SJSA1 (cell line): ENCODE results near the gene RNASEL. TPM values are rescaled to one million over a fixed set of nuclear protein-coding genes. Genes with fewer than 3 reads are reported as not detected.
"Not testable (repeated sequence)": the region's sequence is repeated elsewhere in the genome, so short reads cannot be mapped to it uniquely, and the experiment has no call there.

ENCODE experiments used
- DNase-seq, 2 experiments: peaks; one replicate each; pipeline ENCODE4 v3.0.0-alpha.2; 2015 to 2020; ENCODE audit warnings: low spot score in 2 of 2, low read depth in 1 of 2
- H3K27ac ChIP-seq: fragments of 250-450 bp; sonication (Bioruptor Pico); 2 replicates; pipeline ENCODE4 v1.5.1; 2020; ENCODE audit warnings: mild to moderate bottlenecking, moderate library complexity
- H3K27me3 ChIP-seq: fragments of 250-450 bp; sonication (Bioruptor Pico); replicated peaks from 2 replicates; pipeline ENCODE4 v1.5.1; 2020; ENCODE audit warnings: mild to moderate bottlenecking, moderate library complexity
- H3K36me3 ChIP-seq: fragments of 250-450 bp; sonication (Bioruptor Pico); 2 replicates; pipeline ENCODE4 v1.5.1; 2020; ENCODE audit warnings: mild to moderate bottlenecking
- H3K4me1 ChIP-seq: fragments of 250-450 bp; sonication (Bioruptor Pico); replicated peaks from 2 replicates; pipeline ENCODE4 v1.6.1; 2021; ENCODE audit warnings: mild to moderate bottlenecking
- H3K4me3 ChIP-seq: fragments of 250-450 bp; sonication (Bioruptor Pico); 2 replicates; pipeline ENCODE4 v1.5.1; 2020; ENCODE audit warnings: mild to moderate bottlenecking
- H3K9me3 ChIP-seq: fragments of 250-450 bp; sonication (Bioruptor Pico); replicated peaks from 2 replicates; pipeline ENCODE4 v1.5.1; 2020; ENCODE audit warnings: mild to moderate bottlenecking
- total RNA-seq: library from RNA; depleted of rRNA; stranded (reverse); fragments of >200 nt; shearing (Covaris generic); gene quantifications from 2 replicates; pipeline ENCODE4 v1.2.3, GENCODE V29; 2014; rRNA removed

The RNASEL gene
- total RNA-seq, 1 experiment from 2014 or later = 11.5 TPM

DNA sequence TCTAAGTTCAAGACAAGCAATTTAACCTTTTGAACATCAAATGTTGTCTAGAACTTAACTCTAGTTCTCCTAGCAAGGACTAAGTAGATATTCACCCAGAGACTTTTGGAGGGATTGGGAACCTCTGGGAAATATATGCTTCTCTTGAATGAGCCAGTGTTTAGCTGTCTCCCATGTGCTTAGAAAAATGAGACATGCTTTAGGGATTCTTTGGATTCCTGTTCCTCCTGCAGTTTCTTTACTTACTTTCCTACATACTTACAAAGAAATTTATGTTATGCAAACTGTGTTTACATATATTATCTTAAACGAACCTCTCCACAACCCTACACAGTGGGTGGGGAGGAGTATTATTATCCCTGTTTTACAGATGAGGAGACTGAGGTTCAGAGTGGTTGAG, 39.2 kb downstream of the RNASEL start:
- DNase-seq = no peak
- H3K9me3 ChIP-seq = no peaks in the 10 kb centered on the region
- no peaks in the 10 kb centered on the region for H3K27me3 ChIP-seq
- no peak overlapping the region for H3K27ac ChIP-seq
- no peaks in the 10 kb centered on the region for H3K4me1 ChIP-seq
- no peaks in the 10 kb centered on the region for H3K36me3 ChIP-seq
- H3K4me3 ChIP-seq = no peak overlapping the region

DNA sequence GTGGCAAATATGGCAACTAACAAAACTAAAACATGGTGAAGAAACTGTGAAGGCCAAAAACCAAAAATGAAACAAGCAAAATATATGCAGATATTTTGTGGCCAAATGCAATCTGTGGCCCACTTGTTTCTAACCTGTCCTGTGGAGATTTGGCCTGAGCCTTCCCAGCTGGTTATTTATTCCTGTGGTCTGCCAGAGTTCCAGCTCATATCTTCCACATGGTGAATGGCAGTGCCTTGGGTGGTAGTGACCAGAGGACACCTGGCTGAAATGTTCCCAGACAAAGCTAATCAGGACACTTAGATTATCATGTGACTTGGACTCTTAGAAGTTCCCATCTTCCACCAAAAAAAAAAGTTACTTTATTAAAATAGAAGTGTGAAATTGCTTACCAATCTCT, 39.7 kb downstream of the RNASEL start:
- Histone ChIP-seq H3K9me3 (no peaks in the 10 kb centered on the region), H3K27me3 (no peaks in the 10 kb centered on the region), H3K27ac (no peak overlapping the region), H3K4me3 (no peak overlapping the region), H3K36me3 (no peaks in the 10 kb centered on the region), H3K4me1 (no peaks in the 10 kb centered on the region)
- DNase-seq = no peak

DNA sequence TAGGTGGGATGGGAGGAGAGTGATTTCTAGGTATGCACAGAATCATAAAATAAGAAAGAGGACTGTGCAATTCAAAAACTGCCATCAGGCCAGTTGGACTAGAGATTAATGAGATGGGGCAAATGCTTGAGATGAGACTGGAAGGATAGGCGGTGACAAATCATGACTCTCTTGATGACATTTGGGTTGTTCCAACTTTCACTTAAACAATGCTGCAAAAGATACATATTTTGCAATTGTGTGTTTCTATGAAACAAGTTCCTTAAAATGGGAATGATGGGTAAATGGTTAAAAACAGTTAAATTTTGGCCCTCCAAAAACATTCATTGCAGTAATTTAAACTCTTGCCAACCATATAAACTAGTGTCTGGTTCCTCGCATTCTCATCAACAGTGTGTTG, 55.2 kb downstream of the RNASEL start:
- H3K9me3 ChIP-seq = no peaks in the 10 kb centered on the region
- H3K4me1 ChIP-seq = no peaks in the 10 kb centered on the region
- no peak overlapping the region for H3K27ac ChIP-seq
- no peaks in the 10 kb centered on the region for H3K36me3 ChIP-seq
- no peaks in the 10 kb centered on the region for H3K27me3 ChIP-seq
- no peak overlapping the region for H3K4me3 ChIP-seq
- no peak for DNase-seq

DNA sequence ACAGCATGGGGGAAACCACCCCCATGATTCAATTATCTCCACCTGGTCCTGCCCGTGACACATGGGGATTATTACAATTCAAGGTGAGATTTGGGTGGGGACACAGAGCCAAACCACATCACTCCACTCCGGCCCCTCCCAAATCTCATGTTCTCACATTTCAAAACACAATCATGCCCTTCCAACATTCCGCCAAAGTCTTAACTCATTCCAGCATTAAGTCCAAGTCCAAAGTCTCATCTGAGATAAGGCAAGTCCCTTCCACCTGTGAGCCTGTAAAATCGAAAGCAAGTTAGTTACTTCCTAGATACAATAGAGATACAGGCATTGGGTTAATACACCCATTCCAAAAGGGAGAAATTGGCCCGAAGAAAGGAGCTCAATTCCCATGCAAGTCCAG, 60.9 kb downstream of the RNASEL start:
- H3K27me3 ChIP-seq, H3K4me3 ChIP-seq, H3K36me3 ChIP-seq, H3K27ac ChIP-seq, H3K9me3 ChIP-seq, H3K4me1 ChIP-seq, DNase-seq: not testable (repeated sequence)

DNA sequence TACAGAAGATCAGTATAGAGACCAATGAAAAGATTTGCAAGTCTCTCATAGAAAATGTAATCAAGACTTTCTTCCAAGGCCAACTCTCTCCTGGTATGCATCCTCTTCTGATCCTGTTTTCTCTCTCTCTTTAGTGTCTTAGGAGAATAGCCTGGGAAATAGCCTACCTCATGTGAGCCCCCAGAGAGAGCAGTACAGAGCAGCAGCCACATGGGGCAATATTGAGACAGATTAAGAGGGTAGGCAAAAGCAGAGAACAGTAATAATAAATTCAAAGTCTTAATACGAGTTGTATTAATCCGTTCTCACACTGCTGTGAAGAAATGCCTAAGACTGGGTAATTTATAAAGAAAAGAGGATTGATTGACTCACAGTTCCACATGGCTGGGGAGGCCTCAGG, 61.4 kb downstream of the RNASEL start:
- no peaks in the 10 kb centered on the region for H3K27me3 ChIP-seq
- DNase-seq = no peak
- no peak overlapping the region for H3K27ac ChIP-seq
- no peaks in the 10 kb centered on the region for H3K4me1 ChIP-seq
- no peak overlapping the region for H3K4me3 ChIP-seq
- H3K36me3 ChIP-seq = no peaks in the 10 kb centered on the region
- H3K9me3 ChIP-seq = peaks cover 3% of the 10 kb centered on the region; the same call in 1 of the 2 replicates

DNA sequence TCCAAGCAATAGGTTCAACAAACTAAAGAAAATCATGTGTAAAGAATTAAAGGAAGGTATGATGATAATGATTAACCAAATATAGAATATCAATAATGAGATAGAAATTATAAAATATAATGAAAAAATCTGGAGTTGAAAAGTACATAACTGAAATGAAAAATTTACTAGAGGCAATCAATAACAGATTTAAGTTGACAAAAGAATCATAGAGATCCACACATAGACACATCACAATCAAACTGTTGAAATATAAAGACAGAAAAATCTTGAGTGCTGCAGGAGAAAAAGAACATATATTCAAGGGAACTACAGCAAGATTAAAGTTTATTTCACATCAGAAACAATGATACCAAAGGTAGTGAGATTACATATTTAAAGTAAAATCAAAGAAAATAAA, 63.7 kb downstream of the RNASEL start:
- H3K27me3 ChIP-seq = no peaks in the 10 kb centered on the region
- H3K36me3 ChIP-seq = no peaks in the 10 kb centered on the region
- no peak overlapping the region for H3K27ac ChIP-seq
- H3K9me3 ChIP-seq = peaks cover 3% of the 10 kb centered on the region; the same call in 1 of the 2 replicates
- no peak overlapping the region for H3K4me3 ChIP-seq
- no peaks in the 10 kb centered on the region for H3K4me1 ChIP-seq
- DNase-seq = no peak

Other genes with a start within 250 kb of the RNASEL start
- 150 and 181 TPM in 2 replicates for gene GLUL, start 197.5 kb downstream of the RNASEL start, total RNA-seq
- gene TEDDM1, start 188.6 kb downstream of the RNASEL start, total RNA-seq = not detected in 2 replicates
- not detected in 2 replicates for gene RGSL1, start 139.1 kb downstream of the RNASEL start, total RNA-seq
- gene RGS16, start 15.1 kb upstream of the RNASEL start, total RNA-seq = 5.0 and 5.7 TPM in 2 replicates
- gene RGS8, start 95.3 kb upstream of the RNASEL start, total RNA-seq = 0.37 TPM in 1 of 2 replicates, not detected in the other
- gene NPL, start 200.5 kb upstream of the RNASEL start, total RNA-seq = 0.41 and 2.4 TPM in 2 replicates